Measurements from ENCODE around the gene CMTM5.
"Not testable (repeated sequence)": the region's sequence is repeated elsewhere in the genome, so short reads cannot be mapped to it uniquely, and the experiment has no call there.

CMTM5 gene

GRCh38 chr14:23379366-23380196 is 2.7 kb downstream of the CMTM5 start:
- no peak for DNase-seq

- DNase-seq, result no peak
Observed at GRCh38 chr14:23380197-23380914, 3.5 kb downstream of the CMTM5 start.

GRCh38 chr14:23380976-23381375 is 4.1 kb downstream of the CMTM5 start:
- no peak for DNase-seq

- DNase-seq, result no peak
Observed at GRCh38 chr14:23381871-23382270, 5.0 kb downstream of the CMTM5 start.

GRCh38 chr14:23382276-23382675 is 5.4 kb downstream of the CMTM5 start:
- DNase-seq, result no peak

GRCh38 chr14:23382731-23383440 is 6.0 kb downstream of the CMTM5 start:
- no peak for DNase-seq

- DNase-seq, result no peak
Observed at GRCh38 chr14:23384364-23385080, 7.7 kb downstream of the CMTM5 start.

- no peak for DNase-seq
Observed at GRCh38 chr14:23385244-23385641, 8.4 kb downstream of the CMTM5 start.

- no peak for DNase-seq
Observed at GRCh38 chr14:23385642-23386265, 8.9 kb downstream of the CMTM5 start.

GRCh38 chr14:23386266-23386657 is 9.4 kb downstream of the CMTM5 start:
- not testable (repeated sequence) for DNase-seq

- no peak for DNase-seq
Observed at GRCh38 chr14:23386999-23387398, 10.2 kb downstream of the CMTM5 start.

- no peak for DNase-seq
Observed at GRCh38 chr14:23387916-23388882, 11.4 kb downstream of the CMTM5 start.

- no peak for DNase-seq
Observed at GRCh38 chr14:23388996-23389395, 12.2 kb downstream of the CMTM5 start.

GRCh38 chr14:23389396-23389795 is 12.6 kb downstream of the CMTM5 start:
- no peak for DNase-seq

GRCh38 chr14:23389871-23390270 is 13.0 kb downstream of the CMTM5 start:
- not testable (repeated sequence) for DNase-seq

- no peak for DNase-seq
Observed at GRCh38 chr14:23392613-23393012, 15.8 kb downstream of the CMTM5 start.

- DNase-seq, result no peak
Observed at GRCh38 chr14:23396126-23396525, 19.3 kb downstream of the CMTM5 start.

- DNase-seq, result no peak
Observed at GRCh38 chr14:23396781-23397407, 20.0 kb downstream of the CMTM5 start.

GRCh38 chr14:23398348-23398747 is 21.5 kb downstream of the CMTM5 start:
- no peak for DNase-seq

- no peak for DNase-seq
Observed at GRCh38 chr14:23399136-23399535, 22.3 kb downstream of the CMTM5 start.

- no peak for DNase-seq
Observed at GRCh38 chr14:23399591-23399990, 22.7 kb downstream of the CMTM5 start.
